ENCODE data around the gene C2orf92. TPM values are rescaled to one million over a fixed set of nuclear protein-coding genes. Genes with fewer than 3 reads are reported as not detected.

C2orf92 gene
- polyA plus RNA-seq, 2 of the 4 experiments (the other 2 are of a cell fraction) = 1.1 to 2.7 TPM

GRCh38 chr2:97738179-97739019 is 68.9 kb downstream of the C2orf92 start:
- Histone ChIP-seq H3K4me3 (no peak overlapping the region), H3K4me2 (no peak overlapping the region), H3K4me1 (no peaks in the 10 kb centered on the region), H3K9me3 (no peaks in the 10 kb centered on the region), H3K27ac (no peak overlapping the region)
- FAIRE-seq (no peak), ATAC-seq (no peak; a peak in 1 of 6 replicates), DNase-seq (ENCODE audit: low read depth in 1 of 2, low spot score in 1 of 2) (no peak)
- CTCF ChIA-PET = interaction anchor here (1.3 to 2.9 kb wide), 3 partner anchors 8 to 531 kb away, joined by 3 to 18 read pairs (median 18); no protein-coding TSS in a partner anchor
- POLR2A ChIA-PET = no interaction called here
- WGBS (ENCODE audit: missing lambda C conversion rate) = 57% methylated on average over 6 of the region's 9 CpGs
- no peak for TF ChIP-seq ELK1 (IDR thresholded peaks at IDR 0.05; ENCODE audit: low read depth, low read length)
- no peak for TF ChIP-seq RARB (CRISPR knock-in tag; IDR thresholded peaks at IDR 0.05)
- no peak for TF ChIP-seq ZC3H11A (IDR thresholded peaks at IDR 0.05)
- no peak for TF ChIP-seq CBX8 (IDR thresholded peaks at IDR 0.05)
- no peak for TF ChIP-seq EHMT2 (IDR thresholded peaks at IDR 0.05; ENCODE audit: low read depth)
- TF ChIP-seq HOXA7 (CRISPR knock-in tag; IDR thresholded peaks at IDR 0.05) = no peak
- no peak for TF ChIP-seq RAD21 (conservative IDR thresholded peaks at IDR 0.05 in 1 of 2, IDR thresholded peaks at IDR 0.05 in 1 of 2)
- TF ChIP-seq HOXB13 (CRISPR knock-in tag; IDR thresholded peaks at IDR 0.05; ENCODE audit: low read depth) = no peak
- no peak for TF ChIP-seq USF2 (IDR thresholded peaks at IDR 0.05)
- TF ChIP-seq, protein P1, sequence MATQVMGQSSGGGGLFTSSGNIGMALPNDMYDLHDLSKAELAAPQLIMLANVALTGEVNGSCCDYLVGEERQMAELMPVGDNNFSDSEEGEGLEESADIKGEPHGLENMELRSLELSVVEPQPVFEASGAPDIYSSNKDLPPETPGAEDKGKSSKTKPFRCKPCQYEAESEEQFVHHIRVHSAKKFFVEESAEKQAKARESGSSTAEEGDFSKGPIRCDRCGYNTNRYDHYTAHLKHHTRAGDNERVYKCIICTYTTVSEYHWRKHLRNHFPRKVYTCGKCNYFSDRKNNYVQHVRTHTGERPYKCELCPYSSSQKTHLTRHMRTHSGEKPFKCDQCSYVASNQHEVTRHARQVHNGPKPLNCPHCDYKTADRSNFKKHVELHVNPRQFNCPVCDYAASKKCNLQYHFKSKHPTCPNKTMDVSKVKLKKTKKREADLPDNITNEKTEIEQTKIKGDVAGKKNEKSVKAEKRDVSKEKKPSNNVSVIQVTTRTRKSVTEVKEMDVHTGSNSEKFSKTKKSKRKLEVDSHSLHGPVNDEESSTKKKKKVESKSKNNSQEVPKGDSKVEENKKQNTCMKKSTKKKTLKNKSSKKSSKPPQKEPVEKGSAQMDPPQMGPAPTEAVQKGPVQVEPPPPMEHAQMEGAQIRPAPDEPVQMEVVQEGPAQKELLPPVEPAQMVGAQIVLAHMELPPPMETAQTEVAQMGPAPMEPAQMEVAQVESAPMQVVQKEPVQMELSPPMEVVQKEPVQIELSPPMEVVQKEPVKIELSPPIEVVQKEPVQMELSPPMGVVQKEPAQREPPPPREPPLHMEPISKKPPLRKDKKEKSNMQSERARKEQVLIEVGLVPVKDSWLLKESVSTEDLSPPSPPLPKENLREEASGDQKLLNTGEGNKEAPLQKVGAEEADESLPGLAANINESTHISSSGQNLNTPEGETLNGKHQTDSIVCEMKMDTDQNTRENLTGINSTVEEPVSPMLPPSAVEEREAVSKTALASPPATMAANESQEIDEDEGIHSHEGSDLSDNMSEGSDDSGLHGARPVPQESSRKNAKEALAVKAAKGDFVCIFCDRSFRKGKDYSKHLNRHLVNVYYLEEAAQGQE (IDR thresholded peaks at IDR 0.05) = no peak
- TF ChIP-seq BCL3 (IDR thresholded peaks at IDR 0.05) = no peak
- TF ChIP-seq CEBPB (IDR thresholded peaks at IDR 0.05) = no peak
- TF ChIP-seq MAFK (IDR thresholded peaks at IDR 0.05; ENCODE audit: partially characterized antibody) = no peak
- no peak for TF ChIP-seq POLR2A (IDR thresholded peaks at IDR 0.05; ENCODE audit: low read length)
- TF ChIP-seq, protein P2, sequence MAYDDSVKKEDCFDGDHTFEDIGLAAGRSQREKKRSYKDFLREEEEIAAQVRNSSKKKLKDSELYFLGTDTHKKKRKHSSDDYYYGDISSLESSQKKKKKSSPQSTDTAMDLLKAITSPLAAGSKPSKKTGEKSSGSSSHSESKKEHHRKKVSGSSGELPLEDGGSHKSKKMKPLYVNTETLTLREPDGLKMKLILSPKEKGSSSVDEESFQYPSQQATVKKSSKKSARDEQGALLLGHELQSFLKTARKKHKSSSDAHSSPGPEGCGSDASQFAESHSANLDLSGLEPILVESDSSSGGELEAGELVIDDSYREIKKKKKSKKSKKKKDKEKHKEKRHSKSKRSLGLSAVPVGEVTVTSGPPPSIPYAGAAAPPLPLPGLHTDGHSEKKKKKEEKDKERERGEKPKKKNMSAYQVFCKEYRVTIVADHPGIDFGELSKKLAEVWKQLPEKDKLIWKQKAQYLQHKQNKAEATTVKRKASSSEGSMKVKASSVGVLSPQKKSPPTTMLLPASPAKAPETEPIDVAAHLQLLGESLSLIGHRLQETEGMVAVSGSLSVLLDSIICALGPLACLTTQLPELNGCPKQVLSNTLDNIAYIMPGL (CRISPR knock-in tag; IDR thresholded peaks at IDR 0.05; ENCODE audit: borderline replicate concordance) = no peak
- no peak for TF ChIP-seq GATA3 (IDR thresholded peaks at IDR 0.05; ENCODE audit: borderline replicate concordance)
- no peak for TF ChIP-seq TFCP2L1 (CRISPR knock-in tag; IDR thresholded peaks at IDR 0.05)
